GM13976 (cell line): ENCODE measurements around the gene ICAM5.

Experiments used
- DNase-seq: peaks from one replicate; pipeline ENCODE4 v3.0.0; 2012; ENCODE audit warnings: low spot score
- in situ Hi-C: fragments of 300-500 bp; cut with MboI; formaldehyde crosslinking; loops from one replicate; pipeline ENCODE4 v1.12.0; 2022; ENCODE audit warnings: low sequenced_read_pairs, mixed read lengths, inconsistent platforms; ENCODE audit not compliant: unreplicated experiment
- TF ChIP-seq, protein P1 (sequence below): IDR thresholded peaks from 2 replicates; pipeline ENCODE4 v1.5.1; 2012; ENCODE audit warnings: borderline replicate concordance, mild to moderate bottlenecking; ENCODE audit not compliant: insufficient read depth; ENCODE audit errors: extremely low read depth, missing control alignments, control extremely low read depth

ICAM5 gene

GRCh38 chr19:10321417-10321797, 31.7 kb downstream of the ICAM5 start:
- DNase-seq = no peak
- in situ Hi-C loops = no loop called here
- TF ChIP-seq, protein P1, sequence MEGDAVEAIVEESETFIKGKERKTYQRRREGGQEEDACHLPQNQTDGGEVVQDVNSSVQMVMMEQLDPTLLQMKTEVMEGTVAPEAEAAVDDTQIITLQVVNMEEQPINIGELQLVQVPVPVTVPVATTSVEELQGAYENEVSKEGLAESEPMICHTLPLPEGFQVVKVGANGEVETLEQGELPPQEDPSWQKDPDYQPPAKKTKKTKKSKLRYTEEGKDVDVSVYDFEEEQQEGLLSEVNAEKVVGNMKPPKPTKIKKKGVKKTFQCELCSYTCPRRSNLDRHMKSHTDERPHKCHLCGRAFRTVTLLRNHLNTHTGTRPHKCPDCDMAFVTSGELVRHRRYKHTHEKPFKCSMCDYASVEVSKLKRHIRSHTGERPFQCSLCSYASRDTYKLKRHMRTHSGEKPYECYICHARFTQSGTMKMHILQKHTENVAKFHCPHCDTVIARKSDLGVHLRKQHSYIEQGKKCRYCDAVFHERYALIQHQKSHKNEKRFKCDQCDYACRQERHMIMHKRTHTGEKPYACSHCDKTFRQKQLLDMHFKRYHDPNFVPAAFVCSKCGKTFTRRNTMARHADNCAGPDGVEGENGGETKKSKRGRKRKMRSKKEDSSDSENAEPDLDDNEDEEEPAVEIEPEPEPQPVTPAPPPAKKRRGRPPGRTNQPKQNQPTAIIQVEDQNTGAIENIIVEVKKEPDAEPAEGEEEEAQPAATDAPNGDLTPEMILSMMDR = no peak

DNA sequence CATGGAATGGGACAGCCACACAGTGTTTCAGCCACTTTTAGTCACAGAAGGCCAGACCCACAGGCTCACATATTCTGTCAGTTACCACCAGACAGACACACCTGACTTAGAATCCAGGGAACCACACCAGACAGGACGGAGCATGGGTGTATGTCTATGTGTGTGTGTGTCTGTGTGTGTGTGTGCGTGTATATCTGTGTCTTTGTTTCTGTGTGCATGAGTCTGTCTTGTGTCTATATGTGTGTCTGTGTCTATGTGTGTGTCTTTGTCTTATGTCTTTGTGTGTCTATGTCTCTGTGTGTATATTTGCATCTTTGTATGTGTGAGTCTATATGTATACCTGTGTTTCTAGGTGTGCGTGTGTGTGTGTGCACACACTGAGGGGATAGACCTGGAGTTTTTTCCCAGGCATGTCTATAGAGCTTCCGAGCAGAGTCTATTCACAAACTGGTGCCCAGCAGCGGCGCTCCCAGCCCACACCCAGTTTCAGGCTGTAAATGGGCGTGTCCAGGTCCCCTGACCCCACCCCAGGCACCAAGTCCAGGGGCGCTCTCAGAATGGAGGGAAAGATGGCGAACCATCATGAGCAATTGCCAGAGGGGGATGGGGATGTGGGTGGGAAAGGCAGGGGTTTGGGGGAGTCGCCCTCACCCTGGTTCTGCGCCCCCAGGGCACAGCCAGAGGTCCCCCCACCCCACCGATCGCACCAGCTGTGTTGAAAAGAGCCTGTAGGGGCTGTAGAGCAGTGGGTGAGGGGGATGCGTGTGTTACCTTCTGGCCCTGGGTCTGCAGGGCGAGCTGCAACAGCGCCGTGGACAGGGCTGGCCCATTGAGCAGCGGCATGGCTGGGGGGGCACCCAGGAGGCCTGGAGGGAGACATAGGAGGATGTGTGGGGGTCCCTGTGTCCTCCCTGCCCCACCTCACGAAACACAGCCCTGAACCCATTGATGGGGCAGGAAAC, 32.4 kb downstream of the ICAM5 start:
- in situ Hi-C loops = no loop called here
- TF ChIP-seq, protein P1 = no peak
- DNase-seq = no peak

DNA sequence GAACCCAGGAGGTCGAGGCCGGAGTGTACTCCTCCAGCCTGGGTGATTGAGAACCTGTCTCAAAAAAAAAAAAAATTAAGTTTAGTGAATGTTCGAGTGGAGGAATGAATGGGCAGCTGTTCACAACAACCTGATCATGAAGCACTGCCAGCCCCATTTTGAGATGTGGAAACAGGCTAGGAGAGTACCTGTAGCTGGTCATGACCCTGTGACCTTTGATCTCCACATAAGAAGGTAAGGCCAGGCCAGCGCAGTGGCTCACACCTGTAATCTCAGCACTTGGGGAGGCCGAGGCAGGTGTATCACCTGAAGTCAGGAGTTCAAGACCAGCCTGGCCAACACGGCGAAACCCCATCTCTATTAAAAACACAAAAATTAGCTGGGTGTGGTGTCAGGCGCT, 36.0 kb downstream of the ICAM5 start:
- in situ Hi-C loops = no loop called here
- no peak for DNase-seq

GRCh38 chr19:10327793-10328192, 38.0 kb downstream of the ICAM5 start:
- no peak for DNase-seq
- in situ Hi-C loops = no loop called here
- TF ChIP-seq, protein P1 = no peak

More for the DNA sequence above, 36.0 kb downstream of the ICAM5 start:
- TF ChIP-seq, protein P1 = no peak

- no peak for DNase-seq
- in situ Hi-C loops = no loop called here
- TF ChIP-seq, protein P1 = no peak
Observed at GRCh38 chr19:10328558-10329429, 39.0 kb downstream of the ICAM5 start.

DNA sequence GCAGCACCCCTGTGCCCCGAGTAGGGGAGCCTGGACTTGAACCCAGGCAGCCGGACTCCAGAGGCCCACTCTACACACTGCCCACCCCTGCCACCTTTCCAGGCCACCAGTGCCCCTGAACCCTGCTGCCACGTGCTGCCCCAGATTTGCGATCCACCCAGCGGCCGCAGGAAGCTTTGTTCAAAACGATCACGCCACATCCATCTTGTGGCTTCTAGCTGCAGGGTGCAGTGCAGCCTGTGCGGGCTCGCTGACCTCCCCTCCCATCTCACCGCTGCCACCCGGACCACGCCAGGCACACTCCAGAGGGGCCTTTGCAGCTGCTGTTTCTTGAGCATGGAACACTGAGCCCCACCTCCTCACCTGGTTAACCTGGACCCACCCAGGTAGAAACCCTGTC, 39.8 kb downstream of the ICAM5 start:
- TF ChIP-seq, protein P1 = no peak
- DNase-seq = no peak
- in situ Hi-C loops = no loop called here
